ENCODE results near the gene GADL1.
A peak's percentile ranks its signal among the peaks of the same experiment; 100 is the strongest.

GADL1 gene

GRCh38 chr3:30805695-30806094 lies 88.8 kb downstream of the GADL1 start:
- DNase-seq (ENCODE audit: low spot score), result no peak

GRCh38 chr3:30804984-30805383 lies 89.5 kb downstream of the GADL1 start:
- no peak for DNase-seq (ENCODE audit: low spot score)

- no peak for DNase-seq (ENCODE audit: low spot score)
These were observed 99.3 kb downstream of the GADL1 start for GRCh38 chr3:30795176-30795575.

- DNase-seq (ENCODE audit: low spot score), result no peak
These were observed 100.7 kb downstream of the GADL1 start for GRCh38 chr3:30793740-30794139.

- DNase-seq (ENCODE audit: low spot score), result no peak
These were observed 104.3 kb downstream of the GADL1 start for GRCh38 chr3:30790150-30790549.

GRCh38 chr3:30786365-30786764 lies 108.1 kb downstream of the GADL1 start:
- DNase-seq (ENCODE audit: low spot score), result no peak

GRCh38 chr3:30779686-30780287 lies 114.7 kb downstream of the GADL1 start:
- peak; percentile 53 for DNase-seq (ENCODE audit: low spot score)

GRCh38 chr3:30778933-30779332 lies 115.5 kb downstream of the GADL1 start:
- DNase-seq (ENCODE audit: low spot score), result no peak

GRCh38 chr3:30777426-30778113 lies 116.9 kb downstream of the GADL1 start:
- no peak for DNase-seq (ENCODE audit: low spot score)

GRCh38 chr3:30776186-30776815 lies 118.2 kb downstream of the GADL1 start:
- no peak for DNase-seq (ENCODE audit: low spot score)

- DNase-seq (ENCODE audit: low spot score), result no peak
These were observed 119.4 kb downstream of the GADL1 start for GRCh38 chr3:30775040-30775439.

- no peak for DNase-seq (ENCODE audit: low spot score)
These were observed 120.4 kb downstream of the GADL1 start for GRCh38 chr3:30774062-30774461.

GRCh38 chr3:30770387-30770786 lies 124.1 kb downstream of the GADL1 start:
- DNase-seq (ENCODE audit: low spot score), result peak; percentile 23

- DNase-seq (ENCODE audit: low spot score), result peak; percentile 65
These were observed 125.5 kb downstream of the GADL1 start for GRCh38 chr3:30768703-30769550.

GRCh38 chr3:30768046-30768445 lies 126.4 kb downstream of the GADL1 start:
- no peak for DNase-seq (ENCODE audit: low spot score)

GRCh38 chr3:30766522-30766921 lies 127.9 kb downstream of the GADL1 start:
- no peak for DNase-seq (ENCODE audit: low spot score)

GRCh38 chr3:30764891-30765290 lies 129.6 kb downstream of the GADL1 start:
- DNase-seq (ENCODE audit: low spot score), result no peak

GRCh38 chr3:30764281-30764680 lies 130.2 kb downstream of the GADL1 start:
- DNase-seq (ENCODE audit: low spot score), result no peak

- DNase-seq (ENCODE audit: low spot score), result no peak
These were observed 133.1 kb downstream of the GADL1 start for GRCh38 chr3:30761374-30761773.

- DNase-seq (ENCODE audit: low spot score), result no peak
These were observed 133.7 kb downstream of the GADL1 start for GRCh38 chr3:30760737-30761136.

- no peak for DNase-seq (ENCODE audit: low spot score)
These were observed 134.3 kb downstream of the GADL1 start for GRCh38 chr3:30760040-30760695.

GRCh38 chr3:30756218-30756617 lies 138.2 kb downstream of the GADL1 start:
- DNase-seq (ENCODE audit: low spot score), result no peak

All from iPS-NIHi11 (cell line).